Testis (tissue), 2 donors: Measurements from ENCODE around the gene AMBRA1.

Experiments
- CTCF ChIP-seq, 3 experiments: fragments of 450-650 bp in 2 of 3; fragments of 200-600 bp in 1 of 3; sonication (generic) in 1 of 3; IDR thresholded peaks; one replicate each; pipeline ENCODE4 v1.5.1; 2016 to 2019; ENCODE audit warnings: antibody characterized with exemption in 3 of 3, mild to moderate bottlenecking in 2 of 3, moderate library complexity in 1 of 3
- POLR2A ChIP-seq: fragments of 450-650 bp; IDR thresholded peaks from one replicate; pipeline ENCODE4 v1.6.1; 2017; ENCODE audit warnings: antibody characterized with exemption, mild to moderate bottlenecking, moderate library complexity

DNA sequence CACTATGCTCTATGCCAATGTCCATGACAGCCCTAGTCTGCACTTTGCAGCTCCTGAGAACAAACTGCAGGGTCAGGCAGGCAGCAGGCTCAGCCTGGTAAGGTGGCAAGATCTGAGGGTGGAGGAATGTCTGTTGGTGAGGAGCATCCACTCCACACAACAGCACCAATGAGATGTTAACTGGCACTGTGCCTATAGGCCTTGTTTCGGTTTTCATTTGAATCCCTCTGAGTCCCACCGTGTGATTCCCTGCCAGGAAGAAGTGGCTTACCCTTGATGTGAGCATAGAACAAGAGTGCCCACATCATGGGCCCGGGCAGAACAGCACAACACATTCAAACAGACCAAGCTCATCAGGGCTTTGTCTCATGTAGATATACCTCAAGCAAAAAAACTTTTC, 158.1 kb downstream of the AMBRA1 start:
- TF ChIP-seq CTCF (IDR thresholded peaks at IDR 0.05) (no peak), POLR2A (no peak)
